Endometrium (tissue), 2 donors: Measurements from ENCODE around the gene TMOD2.

Source experiments
- FAIRE-seq: peaks from 2 replicates; lab custom pipeline; 2012; peaks lifted over from hg19 to GRCh38; lab: Jason Lieb, UNC
- donor health status: control.
- donor health status: control.

The TMOD2 gene

GRCh38 chr15:51861557-51862359 lies 110.4 kb downstream of the TMOD2 start:
- no peak for FAIRE-seq

GRCh38 chr15:51863131-51863530 lies 111.7 kb downstream of the TMOD2 start:
- no peak for FAIRE-seq

GRCh38 chr15:51864408-51865056 lies 113.1 kb downstream of the TMOD2 start:
- no peak for FAIRE-seq

- no peak for FAIRE-seq
Observed at GRCh38 chr15:51865317-51865716, 113.9 kb downstream of the TMOD2 start.
